ENCODE measurements around the gene PIK3R5.
A peak's percentile ranks its signal among the peaks of the same experiment; 100 is the strongest.

PIK3R5 gene

GRCh38 chr17:8884336-8884990, 81.0 kb downstream of the PIK3R5 start:
- Mint-ChIP-seq H3K4me3 (no peak overlapping the region), H3K36me3 (ENCODE audit: low read depth) (peaks cover 52% of the 10 kb centered on the region)

GRCh38 chr17:8883353-8883752, 82.2 kb downstream of the PIK3R5 start:
- H3K4me3 Mint-ChIP-seq = no peak overlapping the region
- peaks cover 58% of the 10 kb centered on the region for H3K36me3 Mint-ChIP-seq (ENCODE audit: low read depth)
- H3K27ac Mint-ChIP-seq = no peak overlapping the region
- H3K4me1 Mint-ChIP-seq (ENCODE audit: low read depth) = no peaks in the 10 kb centered on the region
- H3K9me3 Mint-ChIP-seq = no peaks in the 10 kb centered on the region
- H3K27me3 Mint-ChIP-seq (ENCODE audit: low read depth) = no peaks in the 10 kb centered on the region

More at GRCh38 chr17:8884336-8884990, 81.0 kb downstream of the PIK3R5 start:
- H3K27ac Mint-ChIP-seq = peak overlapping the region; percentile 23
- no peaks in the 10 kb centered on the region for H3K9me3 Mint-ChIP-seq
- H3K27me3 Mint-ChIP-seq (ENCODE audit: low read depth) = no peaks in the 10 kb centered on the region
- no peaks in the 10 kb centered on the region for H3K4me1 Mint-ChIP-seq (ENCODE audit: low read depth)

- H3K9me3 Mint-ChIP-seq = no peaks in the 10 kb centered on the region
- no peaks in the 10 kb centered on the region for H3K4me1 Mint-ChIP-seq (ENCODE audit: low read depth)
- peaks cover 59% of the 10 kb centered on the region for H3K36me3 Mint-ChIP-seq (ENCODE audit: low read depth)
- no peaks in the 10 kb centered on the region for H3K27me3 Mint-ChIP-seq (ENCODE audit: low read depth)
- H3K27ac Mint-ChIP-seq = no peak overlapping the region
- no peak overlapping the region for H3K4me3 Mint-ChIP-seq
Measured at GRCh38 chr17:8881606-8882005, 83.9 kb downstream of the PIK3R5 start.

GRCh38 chr17:8880466-8880865, 85.0 kb downstream of the PIK3R5 start:
- no peaks in the 10 kb centered on the region for H3K27me3 Mint-ChIP-seq (ENCODE audit: low read depth)
- H3K36me3 Mint-ChIP-seq (ENCODE audit: low read depth) = peaks cover 53% of the 10 kb centered on the region
- no peak overlapping the region for H3K4me3 Mint-ChIP-seq
- H3K9me3 Mint-ChIP-seq = no peaks in the 10 kb centered on the region
- no peak overlapping the region for H3K27ac Mint-ChIP-seq
- no peaks in the 10 kb centered on the region for H3K4me1 Mint-ChIP-seq (ENCODE audit: low read depth)

- Mint-ChIP-seq H3K4me3 (no peak overlapping the region), H3K27ac (no peak overlapping the region), H3K27me3 (ENCODE audit: low read depth) (no peaks in the 10 kb centered on the region), H3K4me1 (ENCODE audit: low read depth) (no peaks in the 10 kb centered on the region), H3K36me3 (ENCODE audit: low read depth) (peaks cover 50% of the 10 kb centered on the region), H3K9me3 (no peaks in the 10 kb centered on the region)
Measured at GRCh38 chr17:8879410-8879809, 86.1 kb downstream of the PIK3R5 start.

- Mint-ChIP-seq H3K27ac (no peak overlapping the region), H3K4me3 (no peak overlapping the region), H3K36me3 (ENCODE audit: low read depth) (peaks cover 39% of the 10 kb centered on the region)
Measured at GRCh38 chr17:8877984-8878383, 87.5 kb downstream of the PIK3R5 start.

GRCh38 chr17:8875957-8876356, 89.5 kb downstream of the PIK3R5 start:
- H3K27ac Mint-ChIP-seq = no peak overlapping the region
- H3K9me3 Mint-ChIP-seq = no peaks in the 10 kb centered on the region
- no peak overlapping the region for H3K4me3 Mint-ChIP-seq
- peaks cover 5% of the 10 kb centered on the region for H3K4me1 Mint-ChIP-seq (ENCODE audit: low read depth)
- no peaks in the 10 kb centered on the region for H3K27me3 Mint-ChIP-seq (ENCODE audit: low read depth)
- peaks cover 27% of the 10 kb centered on the region for H3K36me3 Mint-ChIP-seq (ENCODE audit: low read depth)

More at GRCh38 chr17:8877984-8878383, 87.5 kb downstream of the PIK3R5 start:
- H3K9me3 Mint-ChIP-seq = no peaks in the 10 kb centered on the region
- no peaks in the 10 kb centered on the region for H3K27me3 Mint-ChIP-seq (ENCODE audit: low read depth)
- H3K4me1 Mint-ChIP-seq (ENCODE audit: low read depth) = no peaks in the 10 kb centered on the region

GRCh38 chr17:8875436-8875835, 90.1 kb downstream of the PIK3R5 start:
- peaks cover 5% of the 10 kb centered on the region for H3K4me1 Mint-ChIP-seq (ENCODE audit: low read depth)
- no peak overlapping the region for H3K4me3 Mint-ChIP-seq
- no peaks in the 10 kb centered on the region for H3K27me3 Mint-ChIP-seq (ENCODE audit: low read depth)
- no peak overlapping the region for H3K27ac Mint-ChIP-seq
- H3K9me3 Mint-ChIP-seq = no peaks in the 10 kb centered on the region
- peaks cover 23% of the 10 kb centered on the region for H3K36me3 Mint-ChIP-seq (ENCODE audit: low read depth)

GRCh38 chr17:8873801-8874715, 91.4 kb downstream of the PIK3R5 start:
- Mint-ChIP-seq H3K27ac (no peak overlapping the region), H3K9me3 (no peaks in the 10 kb centered on the region), H3K4me3 (no peak overlapping the region), H3K4me1 (ENCODE audit: low read depth) (peaks cover 7% of the 10 kb centered on the region), H3K36me3 (ENCODE audit: low read depth) (peaks cover 16% of the 10 kb centered on the region), H3K27me3 (ENCODE audit: low read depth) (no peaks in the 10 kb centered on the region)

- H3K4me1 Mint-ChIP-seq (ENCODE audit: low read depth) = peaks cover 16% of the 10 kb centered on the region
- no peak overlapping the region for H3K27ac Mint-ChIP-seq
- peaks cover 6% of the 10 kb centered on the region for H3K36me3 Mint-ChIP-seq (ENCODE audit: low read depth)
- H3K27me3 Mint-ChIP-seq (ENCODE audit: low read depth) = no peaks in the 10 kb centered on the region
- no peaks in the 10 kb centered on the region for H3K9me3 Mint-ChIP-seq
- no peak overlapping the region for H3K4me3 Mint-ChIP-seq
Measured at GRCh38 chr17:8872705-8873435, 92.6 kb downstream of the PIK3R5 start.

GRCh38 chr17:8872036-8872704, 93.3 kb downstream of the PIK3R5 start:
- Mint-ChIP-seq H3K4me1 (ENCODE audit: low read depth) (peaks cover 23% of the 10 kb centered on the region), H3K4me3 (no peak overlapping the region), H3K27ac (no peak overlapping the region)

GRCh38 chr17:8871081-8871581, 94.4 kb downstream of the PIK3R5 start:
- Mint-ChIP-seq H3K27ac (no peak overlapping the region), H3K4me1 (ENCODE audit: low read depth) (peaks cover 30% of the 10 kb centered on the region), H3K4me3 (no peak overlapping the region), H3K9me3 (no peaks in the 10 kb centered on the region), H3K36me3 (ENCODE audit: low read depth) (peaks cover 3% of the 10 kb centered on the region), H3K27me3 (ENCODE audit: low read depth) (no peaks in the 10 kb centered on the region)

More at GRCh38 chr17:8872036-8872704, 93.3 kb downstream of the PIK3R5 start:
- Mint-ChIP-seq H3K9me3 (no peaks in the 10 kb centered on the region), H3K27me3 (ENCODE audit: low read depth) (no peaks in the 10 kb centered on the region), H3K36me3 (ENCODE audit: low read depth) (peaks cover 2% of the 10 kb centered on the region)

GRCh38 chr17:8870406-8871040, 95.0 kb downstream of the PIK3R5 start:
- no peak overlapping the region for H3K27ac Mint-ChIP-seq
- no peaks in the 10 kb centered on the region for H3K27me3 Mint-ChIP-seq (ENCODE audit: low read depth)
- H3K36me3 Mint-ChIP-seq (ENCODE audit: low read depth) = peaks cover 3% of the 10 kb centered on the region
- peaks cover 30% of the 10 kb centered on the region for H3K4me1 Mint-ChIP-seq (ENCODE audit: low read depth)
- H3K4me3 Mint-ChIP-seq = no peak overlapping the region
- H3K9me3 Mint-ChIP-seq = no peaks in the 10 kb centered on the region
